Gastrocnemius medialis (tissue), 4 donors: ENCODE measurements around the gene ARRDC2. TPM values are rescaled to one million over a fixed set of nuclear protein-coding genes. Genes with fewer than 3 reads are reported as not detected.
"Not testable (repeated sequence)": the region's sequence is repeated elsewhere in the genome, so short reads cannot be mapped to it uniquely, and the experiment has no call there.

Source experiments
- ATAC-seq, 2 donors: fragments of 150-250 bp; one replicate each; pipeline ENCODE4 v1.9.1; 2016
- DNase-seq, 2 donors: peaks; one replicate each; pipeline ENCODE4 v3.0.0-alpha.2; 2019
- H3K27ac ChIP-seq, 4 donors: fragments of 200-600 bp; sonication (generic); 1 replicate in 1 of 4; 2 replicates in 3 of 4; pipeline ENCODE4 v1.5.1; 2016 to 2018; ENCODE audit warnings: mild to moderate bottlenecking in 2 of 4, moderate library complexity in 1 of 4
- H3K27me3 ChIP-seq, 3 donors: fragments of 200-600 bp; sonication (generic) in 2 of 3; 1 replicate in 1 of 3; 2 replicates in 2 of 3; pipeline versions ENCODE4 v1.5.1 to v1.6.0; 2016 to 2019; ENCODE audit warnings: mild to moderate bottlenecking in 1 of 3, moderate library complexity in 1 of 3
- H3K36me3 ChIP-seq, 2 donors: fragments of 200-600 bp; sonication (generic) in 1 of 2; one replicate each; pipeline ENCODE4 v1.5.1; 2017 to 2018
- H3K4me1 ChIP-seq, 2 donors: fragments of 200-600 bp; sonication (generic) in 1 of 2; one replicate each; pipeline ENCODE4 v1.5.1; 2016 to 2017; ENCODE audit warnings: mild to moderate bottlenecking in 2 of 2
- H3K4me3 ChIP-seq, 4 donors: fragments of 200-600 bp; sonication (generic) in 3 of 4; 1 replicate in 1 of 4; 2 replicates in 3 of 4; pipeline ENCODE4 v1.5.1; 2016 to 2019; ENCODE audit warnings: mild to moderate bottlenecking in 2 of 4
- H3K9me3 ChIP-seq, 3 donors: fragments of 200-600 bp; sonication (generic) in 2 of 3; 1 replicate in 1 of 3; 2 replicates in 2 of 3; pipeline ENCODE4 v1.5.1; 2016 to 2019
- POLR2A ChIP-seq, 2 donors: fragments of 450-650 bp; IDR thresholded peaks; one replicate each; pipeline ENCODE4 v1.6.1; 2017; ENCODE audit warnings: antibody characterized with exemption in 2 of 2, mild to moderate bottlenecking in 2 of 2, moderate library complexity in 2 of 2
- in situ Hi-C, 4 donors: fragments of 200-750 bp; cut with MboI; loops; one replicate each; pipeline versions ENCODE4 v1.15.0 to v1.8.0; 2017; ENCODE audit warnings: low sequenced_read_pairs in 4 of 4
- intact Hi-C: fragments of 100-400 bp; cut with DNase I; formaldehyde crosslinking; loops from one replicate; pipeline ENCODE4 v1.15.1; 2023; ENCODE audit warnings: low total_unique reads
- total RNA-seq, 4 donors: library from RNA; depleted of rRNA; stranded (reverse); fragments of >200 nt; gene quantifications; one replicate each; pipeline versions ENCODE4 v1.1.0 to v1.2.3, GENCODE V29; 2016
- TF ChIP-seq, protein P1 (sequence below), 5 experiments: fragments of 450-650 bp in 3 of 5; fragments of 200-600 bp in 2 of 5; sonication (generic) in 2 of 5; IDR thresholded peaks in 4 of 5; conservative IDR thresholded peaks in 1 of 5; 1 replicate in 4 of 5; 2 replicates in 1 of 5; pipeline ENCODE4 v1.5.1; 2016 to 2019; ENCODE audit warnings: antibody characterized with exemption in 5 of 5, mild to moderate bottlenecking in 3 of 5, moderate library complexity in 3 of 5

Gene ARRDC2
- total RNA-seq, 4 donors from 2014 or later = 476 to 810 (median 543) TPM

- ATAC-seq = no peak
- H3K27ac ChIP-seq = no peak overlapping the region
- no peak for DNase-seq
- intact Hi-C loops = no loop called here
- H3K9me3 ChIP-seq = no peaks in the 10 kb centered on the region
- H3K4me3 ChIP-seq = no peak overlapping the region
- H3K36me3 ChIP-seq = no peaks in the 10 kb centered on the region
- peaks cover 0 to 6% (median 3%) of the 10 kb centered on the region in 3 donors for H3K27me3 ChIP-seq
- TF ChIP-seq, protein P1, sequence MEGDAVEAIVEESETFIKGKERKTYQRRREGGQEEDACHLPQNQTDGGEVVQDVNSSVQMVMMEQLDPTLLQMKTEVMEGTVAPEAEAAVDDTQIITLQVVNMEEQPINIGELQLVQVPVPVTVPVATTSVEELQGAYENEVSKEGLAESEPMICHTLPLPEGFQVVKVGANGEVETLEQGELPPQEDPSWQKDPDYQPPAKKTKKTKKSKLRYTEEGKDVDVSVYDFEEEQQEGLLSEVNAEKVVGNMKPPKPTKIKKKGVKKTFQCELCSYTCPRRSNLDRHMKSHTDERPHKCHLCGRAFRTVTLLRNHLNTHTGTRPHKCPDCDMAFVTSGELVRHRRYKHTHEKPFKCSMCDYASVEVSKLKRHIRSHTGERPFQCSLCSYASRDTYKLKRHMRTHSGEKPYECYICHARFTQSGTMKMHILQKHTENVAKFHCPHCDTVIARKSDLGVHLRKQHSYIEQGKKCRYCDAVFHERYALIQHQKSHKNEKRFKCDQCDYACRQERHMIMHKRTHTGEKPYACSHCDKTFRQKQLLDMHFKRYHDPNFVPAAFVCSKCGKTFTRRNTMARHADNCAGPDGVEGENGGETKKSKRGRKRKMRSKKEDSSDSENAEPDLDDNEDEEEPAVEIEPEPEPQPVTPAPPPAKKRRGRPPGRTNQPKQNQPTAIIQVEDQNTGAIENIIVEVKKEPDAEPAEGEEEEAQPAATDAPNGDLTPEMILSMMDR (IDR thresholded peaks at IDR 0.05 in 4 of 5, conservative IDR thresholded peaks at IDR 0.05 in 1 of 5) = no peak
- no peak for TF ChIP-seq POLR2A (IDR thresholded peaks at IDR 0.05)
- in situ Hi-C loops = loop anchor here in 1 of 4 donors (25.0 kb wide), 1 partner anchor 115 kb away; the partner anchor contains the start of genes RPL18A and SLC5A5
- H3K4me1 ChIP-seq = no peaks in the 10 kb centered on the region
These were observed 30.5 kb upstream of the ARRDC2 start for GRCh38 chr19:17977488-17977887.

GRCh38 chr19:17981611-17982010 is 26.4 kb upstream of the ARRDC2 start:
- Histone ChIP-seq H3K4me1 (no peaks in the 10 kb centered on the region), H3K27me3 (peaks cover 0 to 6% (median 5%) of the 10 kb centered on the region in 3 donors), H3K36me3 (no peaks in the 10 kb centered on the region), H3K4me3 (no peak overlapping the region), H3K27ac (no peak overlapping the region), H3K9me3 (no peaks in the 10 kb centered on the region)
- in situ Hi-C loops = loop anchor here in 1 of 4 donors (25.0 kb wide), 1 partner anchor 119 kb away; the partner anchor contains the start of genes RPL18A and SLC5A5
- intact Hi-C loops = no loop called here
- TF ChIP-seq, protein P1 (IDR thresholded peaks at IDR 0.05 in 4 of 5, conservative IDR thresholded peaks at IDR 0.05 in 1 of 5) = no peak
- no peak for TF ChIP-seq POLR2A (IDR thresholded peaks at IDR 0.05)
- ATAC-seq (no peak), DNase-seq (no peak)

- in situ Hi-C loops (loop anchor here in 1 of 4 donors (25.0 kb wide), 1 partner anchor 120 kb away; the partner anchor contains the start of genes RPL18A and SLC5A5), intact Hi-C loops (no loop called here)
- TF ChIP-seq POLR2A (IDR thresholded peaks at IDR 0.05) = no peak
- TF ChIP-seq, protein P1 (IDR thresholded peaks at IDR 0.05 in 4 of 5, conservative IDR thresholded peaks at IDR 0.05 in 1 of 5) = no peak
- H3K4me3 ChIP-seq = no peak overlapping the region
- peaks cover 0 to 6% (median 5%) of the 10 kb centered on the region in 3 donors for H3K27me3 ChIP-seq
- no peaks in the 10 kb centered on the region for H3K4me1 ChIP-seq
- DNase-seq (no peak), ATAC-seq (no peak)
- H3K27ac ChIP-seq = no peak overlapping the region
- H3K9me3 ChIP-seq = no peaks in the 10 kb centered on the region
- H3K36me3 ChIP-seq = no peaks in the 10 kb centered on the region
These were observed 25.5 kb upstream of the ARRDC2 start for GRCh38 chr19:17982430-17982829.

GRCh38 chr19:17985037-17985818 is 22.7 kb upstream of the ARRDC2 start:
- Histone ChIP-seq H3K9me3 (no peaks in the 10 kb centered on the region), H3K27ac (no peak overlapping the region), H3K4me1 (no peaks in the 10 kb centered on the region), H3K36me3 (no peaks in the 10 kb centered on the region), H3K4me3 (no peak overlapping the region), H3K27me3 (peaks cover 0 to 6% (median 5%) of the 10 kb centered on the region in 3 donors)
- DNase-seq = no peak
- in situ Hi-C loops (loop anchor here in 1 of 4 donors (25.0 kb wide), 1 partner anchor 123 kb away; the partner anchor contains the start of genes RPL18A and SLC5A5), intact Hi-C loops (no loop called here)
- no peak for TF ChIP-seq POLR2A (IDR thresholded peaks at IDR 0.05)
- TF ChIP-seq, protein P1 (IDR thresholded peaks at IDR 0.05 in 4 of 5, conservative IDR thresholded peaks at IDR 0.05 in 1 of 5) = no peak
- ATAC-seq = no peak

- ATAC-seq, H3K9me3 ChIP-seq, H3K4me1 ChIP-seq, H3K36me3 ChIP-seq, intact Hi-C loops, H3K27ac ChIP-seq, H3K27me3 ChIP-seq, H3K4me3 ChIP-seq, DNase-seq: not testable (repeated sequence)
- in situ Hi-C loops = loop anchor here in 1 of 4 donors (25.0 kb wide), 1 partner anchor 124 kb away; the partner anchor contains the start of genes RPL18A and SLC5A5
These were observed 21.4 kb upstream of the ARRDC2 start for GRCh38 chr19:17986569-17986968.
